HG02798 (cell line): Measurements from ENCODE around the gene GPANK1.

Experiments
- ATAC-seq: cut with Tn5 transposase; IDR thresholded peaks from one replicate; pipeline ENCODE4 v1.9.1; 2021; ENCODE audit warnings: mild to moderate bottlenecking; ENCODE audit not compliant: unreplicated experiment, poor library complexity

GPANK1 gene

GRCh38 chr6:31691564-31692108 is 26.8 kb upstream of the GPANK1 start:
- ATAC-seq, result no peak

DNA sequence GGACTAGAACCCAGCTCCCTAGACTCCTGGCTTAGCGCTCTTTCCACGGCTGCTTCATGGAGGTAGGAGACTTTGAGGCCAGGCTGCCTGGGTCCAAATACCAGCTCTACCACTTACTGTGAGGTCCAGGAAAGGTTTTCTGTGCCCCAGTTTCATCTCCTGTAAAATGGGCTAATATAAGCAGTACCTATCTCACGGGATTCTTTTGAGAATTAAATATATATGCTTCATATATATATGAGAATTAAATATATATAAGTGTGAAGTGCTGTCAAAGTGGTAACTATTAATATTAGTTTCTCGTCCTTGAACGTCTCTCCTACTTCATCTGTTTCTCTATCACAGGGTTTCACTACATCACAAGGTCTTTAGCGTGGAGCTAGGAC is 26.3 kb upstream of the GPANK1 start:
- no peak for ATAC-seq

DNA sequence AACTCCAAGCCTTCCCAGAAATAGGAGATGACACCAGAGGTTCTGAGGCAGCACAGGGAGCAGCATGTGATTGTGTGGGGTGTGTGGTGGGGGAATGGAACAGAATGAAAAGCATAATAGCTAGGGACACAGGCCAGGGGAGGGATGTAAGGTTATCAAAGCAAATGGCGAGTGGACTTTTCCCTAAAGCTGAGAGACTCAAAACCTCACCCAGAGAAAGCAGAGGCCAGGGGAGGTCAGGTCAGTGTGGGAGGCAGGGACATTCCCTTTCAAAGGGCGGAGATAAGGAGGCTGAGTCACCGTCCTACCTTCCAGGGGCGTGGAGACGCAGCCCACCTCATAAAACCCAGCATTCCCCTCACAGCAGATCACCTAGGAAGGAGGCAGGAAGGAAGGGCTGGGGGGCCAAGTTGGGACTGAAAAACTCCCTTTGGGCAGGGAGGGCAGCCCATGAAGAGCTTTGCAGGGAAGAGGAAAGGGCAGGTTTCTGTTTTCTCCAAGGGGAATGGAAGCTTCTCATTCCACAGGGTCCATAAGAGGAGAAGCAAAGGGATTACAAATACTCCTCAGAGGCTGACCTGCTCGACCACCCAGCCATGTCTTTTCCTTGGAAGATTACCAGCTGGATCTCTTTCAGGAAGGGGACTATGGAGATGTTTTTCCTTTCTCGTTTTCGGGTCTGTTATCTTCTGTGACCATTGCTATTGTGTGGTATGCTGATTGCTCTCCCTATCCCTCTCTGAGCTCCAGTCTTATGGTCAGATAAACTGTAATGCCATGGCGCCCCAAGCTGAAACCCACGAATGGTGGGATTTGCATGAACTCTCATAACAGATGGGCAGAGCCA is 25.7 kb upstream of the GPANK1 start:
- ATAC-seq, result no peak

DNA sequence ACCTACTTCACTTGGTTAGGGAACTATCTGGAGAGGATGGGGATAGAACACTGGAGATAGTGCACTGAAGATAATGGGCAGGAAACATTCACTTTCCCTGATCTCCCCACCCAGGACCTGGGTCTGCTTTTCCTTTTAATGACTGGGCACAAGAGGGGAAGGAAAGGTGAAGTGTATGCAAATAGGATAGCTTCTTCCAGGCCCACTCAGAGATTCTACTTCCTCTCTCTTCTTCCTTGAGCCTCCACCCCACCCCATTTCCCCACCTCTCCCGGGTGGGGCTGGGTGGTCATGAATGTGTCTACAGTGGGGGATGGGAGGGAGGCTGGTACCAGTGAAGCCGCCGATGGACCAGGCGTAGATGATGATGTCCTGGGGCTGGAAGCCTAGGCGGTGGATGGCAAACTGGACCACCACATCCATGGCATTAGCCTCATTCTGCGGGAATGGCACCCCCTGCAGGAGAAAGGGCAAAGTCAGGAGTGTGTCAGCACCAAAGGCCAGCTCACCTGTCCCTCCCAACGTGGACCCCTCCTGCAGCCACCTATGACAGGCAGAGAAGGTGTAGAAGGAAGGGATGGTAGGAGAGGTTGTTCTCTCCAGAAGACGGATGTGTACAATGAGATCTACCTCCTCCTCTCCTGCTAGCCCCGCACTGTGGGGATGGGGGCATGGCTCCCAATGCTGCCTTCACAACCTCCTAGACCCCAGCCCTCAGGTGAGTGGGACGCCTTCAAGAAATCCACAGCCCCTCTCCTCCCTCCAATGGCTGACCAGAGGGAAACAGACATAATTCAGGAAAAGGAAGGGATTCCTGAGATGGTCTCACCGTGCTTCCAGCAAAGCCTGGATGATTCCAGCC is 24.7 kb upstream of the GPANK1 start:
- no peak for ATAC-seq

- ATAC-seq, result no peak
These were observed 23.3 kb upstream of the GPANK1 start for GRCh38 chr6:31687860-31688693.

- no peak for ATAC-seq
These were observed 22.5 kb upstream of the GPANK1 start for GRCh38 chr6:31687321-31687720.

GRCh38 chr6:31686483-31686882 is 21.7 kb upstream of the GPANK1 start:
- ATAC-seq, result no peak

GRCh38 chr6:31683591-31683990 is 18.8 kb upstream of the GPANK1 start:
- no peak for ATAC-seq

- ATAC-seq, result peak; percentile 33
These were observed 16.4 kb upstream of the GPANK1 start for GRCh38 chr6:31681135-31681671.

DNA sequence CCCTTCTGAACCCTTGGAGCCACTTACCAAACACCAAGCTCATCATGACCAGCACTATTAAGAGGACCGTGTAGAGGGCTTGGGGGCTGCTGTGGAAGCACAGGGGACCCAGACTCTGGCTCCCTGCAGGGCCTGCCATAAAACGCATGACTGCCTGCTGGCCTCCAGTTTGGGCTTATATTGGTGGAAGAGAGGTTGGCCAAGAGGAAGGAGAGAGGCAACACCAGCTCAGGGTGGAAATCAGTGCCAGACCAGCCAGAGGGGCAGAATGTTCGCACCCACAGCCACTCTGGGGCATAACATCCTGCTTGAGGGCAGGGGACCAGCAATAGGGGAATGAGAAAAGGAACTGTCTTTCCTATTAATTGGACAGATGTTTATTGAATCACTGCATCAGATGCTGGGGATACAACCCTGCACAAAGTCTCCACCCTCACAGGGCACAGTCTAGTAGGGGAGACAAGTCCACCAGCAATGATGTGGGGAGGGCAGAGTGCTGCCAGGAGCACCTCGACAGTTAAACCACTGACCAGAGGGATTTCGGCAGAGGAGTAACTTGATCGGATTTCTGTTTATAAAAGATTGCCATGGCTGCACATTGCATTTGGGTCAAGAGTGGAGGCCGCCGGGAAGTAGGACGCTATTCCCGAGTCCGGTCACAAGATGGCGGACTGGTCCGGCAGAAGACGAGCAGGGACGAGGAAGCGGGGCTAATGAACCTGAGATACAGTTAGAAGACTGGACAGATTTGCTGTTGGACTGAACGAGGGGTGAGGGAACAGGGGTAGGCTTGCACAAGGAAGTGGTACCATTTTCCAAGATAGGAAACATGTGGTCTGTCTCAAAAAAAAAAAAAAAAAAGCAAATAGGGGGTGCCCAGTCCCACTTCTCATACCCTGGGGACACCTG is 15.7 kb upstream of the GPANK1 start, which contains the start of gene LY6G5C:
TSS of gene LY6G5C (minus strand) at position 842 of the 909 bp plus-strand sequence. CDS start at position 148, 694 bp downstream.
- peak; percentile 54 for ATAC-seq

DNA sequence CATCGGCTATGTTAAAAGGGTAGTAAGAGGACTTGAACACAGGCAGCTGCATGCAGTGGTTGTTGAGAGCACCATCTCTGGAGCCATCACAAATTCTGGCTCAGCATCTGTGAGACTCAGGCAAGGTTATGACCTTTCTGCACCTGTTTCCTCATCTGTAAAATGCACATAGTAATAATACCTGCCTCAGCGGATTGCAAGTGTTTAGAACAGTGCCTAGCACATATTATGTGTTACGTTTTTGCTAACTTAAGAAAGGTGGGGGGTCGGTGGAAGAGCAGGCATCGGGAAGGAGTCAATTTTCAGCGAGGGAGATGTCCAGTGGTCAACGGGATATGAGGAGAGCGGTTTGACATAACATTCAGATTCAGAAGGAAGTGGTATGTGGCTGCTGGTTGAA is 13.2 kb upstream of the GPANK1 start:
- ATAC-seq, result no peak

- no peak for ATAC-seq
These were observed 12.1 kb upstream of the GPANK1 start for GRCh38 chr6:31676904-31677303.

DNA sequence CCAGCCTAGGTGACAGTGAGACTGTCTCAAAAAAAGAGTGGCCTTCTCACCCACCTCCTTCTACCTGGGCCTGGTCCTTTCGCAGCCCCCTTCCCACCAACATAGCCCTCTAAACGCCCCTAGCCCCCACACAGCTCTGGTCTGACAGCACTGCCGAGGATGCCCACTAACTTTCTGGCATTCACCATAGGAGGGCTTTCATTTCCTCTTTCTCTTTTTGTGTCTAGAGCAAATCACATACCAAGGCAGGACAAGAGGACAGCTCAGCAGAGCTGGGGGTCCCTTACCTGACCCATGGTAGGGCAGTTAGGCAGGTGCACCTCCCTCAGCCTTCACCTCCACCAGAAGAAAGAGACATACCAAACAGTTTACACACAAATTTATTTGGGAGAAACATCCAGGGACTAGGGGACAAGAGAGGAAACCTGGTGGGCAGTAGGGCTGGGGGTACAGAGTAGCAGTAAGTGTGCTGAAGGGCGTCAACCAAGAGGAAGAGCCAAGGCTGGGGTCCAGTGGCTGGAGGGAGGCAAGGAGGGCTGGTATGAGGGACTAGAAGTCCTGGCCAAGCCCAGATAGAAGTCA is 11.6 kb upstream of the GPANK1 start:
- ATAC-seq, result no peak

DNA sequence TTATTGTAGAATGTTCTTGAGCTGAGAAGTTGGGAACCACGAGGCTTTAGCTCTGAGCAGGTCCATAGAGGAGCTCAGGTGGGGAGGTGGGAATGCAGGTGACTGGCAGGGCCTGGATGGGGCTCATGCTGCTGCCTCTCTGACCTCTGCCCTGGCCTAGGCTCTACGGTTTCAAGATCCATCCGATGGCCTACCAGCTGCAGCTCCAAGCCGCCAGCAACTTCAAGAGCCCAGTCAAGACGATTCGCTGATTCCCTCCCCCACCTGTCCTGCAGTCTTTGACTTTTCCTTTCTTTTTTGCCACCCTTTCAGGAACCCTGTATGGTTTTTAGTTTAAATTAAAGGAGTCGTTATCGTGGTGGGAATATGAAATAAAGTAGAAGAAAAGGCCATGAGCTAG is 4.9 kb upstream of the GPANK1 start, which contains the start of gene LY6G5B:
TSS of gene LY6G5B (plus strand) at position 301 of the 400 bp plus-strand sequence. CDS start 975 bp downstream, outside the sequence.
- ATAC-seq, result no peak

DNA sequence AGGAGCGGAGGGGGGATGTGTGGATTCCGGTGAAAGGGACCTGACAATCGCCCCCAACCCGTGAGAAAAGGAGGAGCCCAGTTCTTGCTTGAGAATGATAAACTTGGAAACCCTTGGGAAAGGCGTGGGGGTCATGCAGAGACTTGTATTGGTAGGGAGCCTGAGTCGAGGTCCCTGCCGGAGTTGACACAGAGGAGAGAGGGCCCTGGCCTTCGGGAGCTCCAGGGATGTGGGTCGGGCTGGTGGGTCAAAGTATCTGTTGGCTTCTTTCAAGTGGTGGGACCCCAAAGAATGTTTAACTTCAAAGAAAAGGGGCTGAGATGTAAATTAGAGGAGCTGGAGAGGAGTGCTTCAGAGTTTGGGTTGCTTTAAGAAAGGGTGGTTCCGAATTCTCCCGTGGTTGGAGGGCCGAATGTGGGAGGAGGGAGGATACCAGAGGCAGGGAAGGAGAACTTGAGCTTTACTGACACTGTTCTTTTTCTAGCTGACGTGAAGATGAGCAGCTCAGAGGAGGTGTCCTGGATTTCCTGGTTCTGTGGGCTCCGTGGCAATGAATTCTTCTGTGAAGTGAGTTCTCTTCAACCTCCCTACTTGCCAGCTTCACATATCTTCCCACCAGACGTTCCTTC is 1.7 kb upstream of the GPANK1 start:
- ATAC-seq, result no peak

DNA sequence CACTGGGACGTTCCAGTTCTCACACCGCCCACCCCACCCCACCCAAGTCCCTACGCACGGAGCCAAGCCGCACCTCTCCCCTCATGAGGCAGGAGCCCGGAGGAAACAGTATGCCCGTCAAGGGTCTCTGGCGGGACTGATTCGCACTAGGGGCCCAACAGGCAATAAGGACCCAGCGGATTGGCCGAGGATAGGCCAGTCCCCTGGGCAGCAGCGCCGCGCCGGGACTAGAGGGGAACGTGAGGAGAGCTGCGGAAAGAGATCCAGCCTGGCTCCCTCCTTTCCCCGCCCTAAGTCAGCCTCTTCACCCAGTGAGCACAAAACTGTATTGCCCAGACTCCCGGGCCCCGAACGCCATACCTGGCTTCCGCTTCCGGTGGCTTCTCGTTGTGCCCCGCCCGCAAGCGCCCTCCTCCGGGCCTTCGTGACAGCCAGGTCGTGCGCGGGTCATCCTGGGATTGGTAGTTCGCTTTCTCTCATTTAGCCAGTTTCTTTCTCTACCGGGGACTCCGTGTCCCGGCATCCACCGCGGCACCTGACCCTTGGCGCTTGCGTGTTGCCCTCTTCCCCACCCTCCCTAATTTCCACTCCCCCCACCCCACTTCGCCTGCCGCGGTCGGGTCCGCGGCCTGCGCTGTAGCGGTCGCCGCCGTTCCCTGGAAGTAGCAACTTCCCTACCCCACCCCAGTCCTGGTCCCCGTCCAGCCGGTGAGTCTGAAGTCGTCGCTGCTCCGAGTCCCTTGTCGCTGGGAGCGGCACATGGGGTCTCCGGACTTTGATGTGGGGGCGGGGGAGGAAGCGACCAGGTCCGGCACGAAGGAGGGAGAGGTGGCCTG is 922 bp upstream of the GPANK1 start, which contains the start of gene CSNK2B:
TSS of gene CSNK2B (plus strand) at position 580 of the 836 bp plus-strand sequence. CDS start 752 bp downstream, outside the sequence.
- peak; percentile 85 for ATAC-seq
